H1 (cell line): ENCODE measurements around the gene PRPF31. TPM values are rescaled to one million over a fixed set of nuclear protein-coding genes. Genes with fewer than 3 reads are reported as not detected.

Source experiments
- CTCF ChIA-PET: fragments of 300-600 bp; sonication (Branson Sonifier 250); formaldehyde crosslinking; loops from one replicate; lab custom pipeline; 2021; ENCODE audit not compliant: partially characterized antibody; lab: Charles Lee
- POLR2A ChIA-PET: fragments of 300-600 bp; sonication (Branson Sonifier 250); formaldehyde crosslinking; loops from one replicate; lab custom pipeline; 2021; ENCODE audit warnings: inconsistent platforms; ENCODE audit not compliant: partially characterized antibody; lab: Charles Lee
- DNase-seq, 2 experiments: peaks; one replicate each; pipeline versions ENCODE4 v3.0.0 to v3.0.0-alpha.2; 2010 to 2022; ENCODE audit warnings: low spot score in 2 of 2, low read depth in 1 of 2, mixed read lengths in 1 of 2
- FAIRE-seq: peaks from 2 replicates; lab custom pipeline; 2011; peaks lifted over from hg19 to GRCh38; lab: Jason Lieb, UNC
- H2AFZ ChIP-seq: 2 replicates; pipeline ENCODE4 v1.8.1; 2012; ENCODE audit warnings: low read length, inconsistent platforms
- H2AK5ac ChIP-seq: 2 replicates; pipeline ENCODE4 v1.6.1; 2013; ENCODE audit warnings: low read depth, low read length
- H2BK120ac ChIP-seq: replicated peaks from 2 replicates; pipeline ENCODE3; 2013; ENCODE audit warnings: low read depth, low read length, inconsistent platforms
- H2BK12ac ChIP-seq: 2 replicates; pipeline ENCODE4 v1.6.1; 2013; ENCODE audit warnings: low read depth, low read length
- H2BK15ac ChIP-seq: 2 replicates; pipeline ENCODE4 v1.6.1; 2013; ENCODE audit warnings: low read length
- H2BK20ac ChIP-seq: 2 replicates; pipeline ENCODE4 v1.6.1; 2013; ENCODE audit warnings: low read length
- H2BK5ac ChIP-seq: 2 replicates; pipeline ENCODE4 v1.6.1; 2013; ENCODE audit warnings: low read depth, low read length
- H3K14ac ChIP-seq: 2 replicates; pipeline ENCODE4 v1.6.1; 2013; ENCODE audit warnings: inconsistent platforms; ENCODE audit not compliant: insufficient read length
- H3K18ac ChIP-seq: 2 replicates; pipeline ENCODE4 v1.6.1; 2013; ENCODE audit warnings: low read length; ENCODE audit errors: extremely low read depth
- H3K23ac ChIP-seq: 2 replicates; pipeline ENCODE4 v1.6.1; 2013; ENCODE audit warnings: inconsistent platforms; ENCODE audit not compliant: insufficient read length
- H3K23me2 ChIP-seq: 2 replicates; pipeline ENCODE4 v1.6.1; 2013; ENCODE audit warnings: low read depth, low read length
- H3K27ac ChIP-seq: 2 replicates; pipeline ENCODE4 v1.6.1; 2011; ENCODE audit warnings: low read depth, low read length, inconsistent platforms
- H3K27me3 ChIP-seq, 4 experiments: replicated peaks in 1 of 4; 1 replicate in 1 of 4; 2 replicates in 3 of 4; pipeline versions ENCODE4 v1.6.1 to v1.8.1; 2011 to 2013; ENCODE audit warnings: low read length in 3 of 4, mild to moderate bottlenecking in 3 of 4, inconsistent platforms in 2 of 4, mixed read lengths in 2 of 4, moderate library complexity in 1 of 4; ENCODE audit not compliant: control insufficient read depth in 3 of 4, insufficient read depth in 3 of 4; ENCODE audit errors: extremely low read depth in 1 of 4
- H3K36me3 ChIP-seq, 4 experiments: 2 replicates each; pipeline versions ENCODE4 v1.6.1 to v1.8.1; 2011 to 2013; ENCODE audit warnings: mild to moderate bottlenecking in 4 of 4, low read length in 3 of 4, moderate library complexity in 2 of 4, control low read depth in 1 of 4, inconsistent platforms in 1 of 4; ENCODE audit not compliant: insufficient read depth in 4 of 4, control insufficient read depth in 2 of 4
- H3K4ac ChIP-seq: replicated peaks from 2 replicates; pipeline ENCODE3; 2013; ENCODE audit warnings: low read length, low read depth, mixed read lengths, inconsistent platforms; ENCODE audit not compliant: insufficient read length
- H3K4me1 ChIP-seq, 4 experiments: replicated peaks in 1 of 4; 1 replicate in 1 of 4; 2 replicates in 3 of 4; pipeline versions ENCODE4 v1.6.1 to v1.8.1; 2011 to 2013; ENCODE audit warnings: low read length in 3 of 4, inconsistent platforms in 2 of 4, mixed read lengths in 1 of 4; ENCODE audit not compliant: insufficient read depth in 4 of 4, control insufficient read depth in 3 of 4
- H3K4me2 ChIP-seq, 2 experiments: 2 replicates each; pipeline versions ENCODE4 v1.6.1 to v1.8.1; 2011 to 2013; ENCODE audit warnings: low read depth in 2 of 2, low read length in 2 of 2, control low read depth in 1 of 2, inconsistent platforms in 1 of 2, mild to moderate bottlenecking in 1 of 2; ENCODE audit not compliant: insufficient read depth in 1 of 2
- H3K4me3 ChIP-seq, 4 experiments: fragments of 200-600, 300-600 bp in 1 of 4; sonication (generic), shearing (Covaris generic), sonication (Bioruptor Twin) in 1 of 4; 2 replicates each; pipeline versions ENCODE4 v1.5.1 to v1.8.1; 2011 to 2016; ENCODE audit warnings: low read length in 4 of 4, low read depth in 3 of 4, control low read depth in 2 of 4, inconsistent platforms in 2 of 4, mild to moderate bottlenecking in 2 of 4, mixed read lengths in 1 of 4, moderate library complexity in 1 of 4; ENCODE audit not compliant: insufficient read depth in 2 of 4; ENCODE audit errors: extremely low read depth in 1 of 4
- H3K56ac ChIP-seq: replicated peaks from 2 replicates; pipeline ENCODE3; 2013; ENCODE audit warnings: low read depth, mild to moderate bottlenecking, mixed read lengths, low read length, inconsistent platforms; ENCODE audit not compliant: insufficient read length
- H3K79me1 ChIP-seq: 2 replicates; pipeline ENCODE4 v1.6.1; 2013; ENCODE audit warnings: low read depth, low read length, control low read depth
- H3K79me2 ChIP-seq, 2 experiments: 2 replicates each; pipeline versions ENCODE4 v1.6.1 to v1.8.1; 2012 to 2013; ENCODE audit warnings: low read length in 2 of 2, mild to moderate bottlenecking in 2 of 2, inconsistent platforms in 1 of 2; ENCODE audit not compliant: insufficient read depth in 2 of 2, control insufficient read depth in 1 of 2
- H3K9ac ChIP-seq, 4 experiments: replicated peaks in 1 of 4; 1 replicate in 1 of 4; 2 replicates in 3 of 4; pipeline versions ENCODE4 v1.6.1 to v1.8.1; 2011 to 2013; ENCODE audit warnings: low read depth in 3 of 4, low read length in 3 of 4, control low read depth in 2 of 4, mild to moderate bottlenecking in 2 of 4, moderate library complexity in 2 of 4, inconsistent platforms in 1 of 4; ENCODE audit errors: extremely low read depth in 1 of 4
- H3K9me3 ChIP-seq, 2 experiments: 2 replicates each; pipeline versions ENCODE4 v1.6.1 to v1.8.1; 2012 to 2013; ENCODE audit warnings: mild to moderate bottlenecking in 2 of 2, moderate library complexity in 2 of 2, control low read depth in 1 of 2, inconsistent platforms in 1 of 2, low read depth in 1 of 2, low read length in 1 of 2, mixed read lengths in 1 of 2; ENCODE audit not compliant: insufficient read depth in 2 of 2
- H4K20me1 ChIP-seq, 2 experiments: replicated peaks in 1 of 2; 2 replicates each; pipeline versions ENCODE3 to v1.8.1; 2011 to 2013; ENCODE audit warnings: inconsistent platforms in 2 of 2, low read length in 2 of 2, mild to moderate bottlenecking in 1 of 2; ENCODE audit not compliant: insufficient read depth in 2 of 2, control insufficient read depth in 1 of 2
- H4K5ac ChIP-seq: 2 replicates; pipeline ENCODE4 v1.6.1; 2013; ENCODE audit warnings: low read length, low read depth, mixed read lengths, inconsistent platforms; ENCODE audit not compliant: insufficient read length
- H4K8ac ChIP-seq: 2 replicates; pipeline ENCODE4 v1.8.0; 2013; ENCODE audit warnings: mild to moderate bottlenecking, moderate library complexity, low read length, inconsistent platforms; ENCODE audit not compliant: insufficient read depth; ENCODE audit errors: extremely low read depth
- H4K91ac ChIP-seq: replicated peaks from 2 replicates; pipeline ENCODE3; 2013; ENCODE audit warnings: low read length, mixed read lengths, inconsistent platforms; ENCODE audit not compliant: insufficient read length
- CHD1 ChIP-seq: IDR thresholded peaks from 2 replicates; pipeline ENCODE4 v1.6.1; 2012; ENCODE audit warnings: low read depth, low read length, improper control_type of control experiment
- WGBS, 2 experiments: shearing (Covaris generic) in 1 of 2; methylation state at CpG; one replicate each; pipeline versions ENCODE4 v1.1.6 to v1.1.7; 2013 to 2015; ENCODE audit warnings: low lambda C conversion rate in 2 of 2, mixed read lengths in 2 of 2, inconsistent platforms in 1 of 2, low coverage in 1 of 2, missing lambda C conversion rate in 1 of 2; ENCODE audit not compliant: insufficient replicate concordance in 2 of 2, insufficient coverage in 1 of 2, insufficient read length in 1 of 2; ENCODE audit errors: extremely low coverage in 1 of 2, missing lambda C conversion rate in 1 of 2; 5-methylcytosine and 5-hydroxymethylcytosine counted together
- polyA plus RNA-seq, 7 experiments: library from polyadenylated mRNA; depleted of rRNA in 3 of 7; stranded (reverse) in 5 of 7; unstranded in 2 of 7; fragments of >200 nt in 5 of 7; fragments of 200-250 nt in 2 of 7; gene quantifications; 1 replicate in 5 of 7; 2 replicates in 1 of 7; 4 replicates in 1 of 7; pipeline versions ENCODE4 v1.2.1 to v1.2.3, GENCODE V29; 2011 to 2013; ENCODE audit warnings: missing spikeins in 2 of 7, mixed read lengths in 2 of 7
- total RNA-seq: library from RNA; stranded (reverse); fragmentation: NEBNext Ultra II Directional; extraction: Animal tissue kit (Norgen Biotek cat#: 25700); gene quantifications from 2 replicates; pipeline ENCODE4 v1.2.1, GENCODE V29; 2021

The PRPF31 gene
- total and polyA plus RNA-seq, 2 of the 8 experiments (the other 6 are each of a cell fraction or from before 2014, with no cell fraction given): 51.1 to 97.4 TPM

DNA sequence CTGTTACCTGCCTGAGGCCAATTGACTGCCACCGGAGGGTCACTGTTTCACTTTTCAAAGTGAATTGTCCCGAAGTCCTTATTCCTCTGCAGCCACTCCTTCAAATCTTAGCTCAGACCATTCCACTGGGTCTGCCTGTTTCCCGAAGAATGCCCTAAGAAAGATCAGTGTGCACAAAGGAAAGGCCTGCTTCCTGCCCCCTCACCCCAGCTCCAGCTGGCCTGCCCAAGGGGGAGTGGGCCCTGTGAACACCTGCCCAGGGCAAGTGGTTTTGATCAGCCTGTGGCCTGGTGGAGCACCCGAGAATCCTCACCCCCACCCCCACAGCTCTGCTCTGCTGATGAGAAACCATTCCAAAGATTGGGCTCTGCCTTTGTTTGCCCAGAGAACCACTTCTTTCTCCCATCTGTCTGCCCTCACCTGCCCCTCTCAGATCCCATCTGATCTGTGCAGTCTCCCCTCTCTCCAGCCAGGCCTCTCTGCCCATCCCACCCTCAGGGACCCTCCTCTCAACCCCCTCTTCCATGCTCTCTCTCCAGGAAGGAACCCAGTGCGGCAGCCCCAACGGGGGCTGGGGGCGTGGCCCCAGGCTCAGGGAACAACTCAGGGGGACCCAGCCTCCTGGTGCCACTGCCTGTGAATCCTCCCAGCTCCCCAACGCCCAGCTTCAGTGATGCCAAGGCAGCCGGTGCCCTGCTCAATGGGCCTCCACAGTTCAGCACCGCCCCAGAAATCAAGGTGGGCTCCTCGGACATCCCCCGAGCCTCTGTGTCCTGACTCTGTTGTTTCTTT lies 33.7 kb downstream of the PRPF31 start:
- Histone ChIP-seq H4K20me1 (peaks cover 20 to 33% of the 10 kb centered on the region in 2 experiments), H2BK120ac (no peak overlapping the region), H3K4ac (no peak overlapping the region), H2BK15ac (no peak overlapping the region), H4K5ac (no peak overlapping the region), H3K23me2 (no peaks in the 10 kb centered on the region), H3K14ac (no peak overlapping the region), H3K36me3 (peaks cover 49 to 94% (median 83%) of the 10 kb centered on the region in 4 experiments), H3K9me3 (no peaks in the 10 kb centered on the region), H3K79me1 (no peaks in the 10 kb centered on the region; the same call in 1 of the 2 replicates), H3K4me1 (no peaks in the 10 kb centered on the region), H3K27ac (no peak overlapping the region), H3K27me3 (no peaks in the 10 kb centered on the region), H3K4me2 (no peak overlapping the region), H3K23ac (no peak overlapping the region), H2AK5ac (no peak overlapping the region), H2BK20ac (no peak overlapping the region), H4K8ac (no peak overlapping the region), H2BK5ac (no peak overlapping the region), H3K79me2 (no peaks in the 10 kb centered on the region), H3K4me3 (no peak overlapping the region), H3K9ac (no peak overlapping the region), H3K56ac (no peak overlapping the region), H2AFZ (no peak overlapping the region), H3K18ac (no peak overlapping the region), H4K91ac (no peak overlapping the region), H2BK12ac (no peak overlapping the region)
- DNase-seq: no peak
- ChIA-PET POLR2A (interaction anchor here (1.1 to 14.8 kb wide), 5 partner anchors 9 to 41 kb away, joined by 3 to 348 read pairs (median 5); partner anchors contain the start of genes CNOT3 and LENG1), CTCF (interaction anchor here (2.3 kb wide), 1 partner anchor 8 kb away, joined by 6 read pairs; no protein-coding TSS in a partner anchor)
- WGBS, 2 experiments: 94% methylated on average over 12 of the region's 12 CpGs; no CpG with 5 or more reads in 1 of the 2 experiments
- no peak for FAIRE-seq
- no peak for TF ChIP-seq CHD1
